MG63 (cell line): ENCODE results near the gene BNC2. TPM values are rescaled to one million over a fixed set of nuclear protein-coding genes. Genes with fewer than 3 reads are reported as not detected.

Experiments
- DNase-seq: peaks from one replicate; pipeline ENCODE4 v3.0.0-alpha.2; 2020
- H3K27me3 ChIP-seq: fragments of 250-450 bp; sonication (Bioruptor Pico); 2 replicates; pipeline ENCODE4 v1.5.1; 2020; ENCODE audit warnings: mild to moderate bottlenecking, moderate library complexity
- H3K36me3 ChIP-seq: fragments of 250-450 bp; sonication (Bioruptor Pico); 2 replicates; pipeline ENCODE4 v1.5.1; 2020; ENCODE audit warnings: mild to moderate bottlenecking, moderate library complexity
- H3K4me3 ChIP-seq: fragments of 250-450 bp; sonication (Bioruptor Pico); 2 replicates; pipeline ENCODE4 v1.5.1; 2020; ENCODE audit warnings: mild to moderate bottlenecking, moderate library complexity
- H3K9me3 ChIP-seq: fragments of 250-450 bp; sonication (Bioruptor Pico); 2 replicates; pipeline ENCODE4 v1.5.1; 2020; ENCODE audit warnings: mild to moderate bottlenecking, moderate library complexity
- total RNA-seq: library from RNA; depleted of rRNA; stranded (reverse); fragments of >200 nt; shearing (Covaris generic); gene quantifications from 2 replicates; pipeline ENCODE4 v1.2.3, GENCODE V29; 2014; ENCODE audit warnings: low replicate concordance

The BNC2 gene
- total RNA-seq, 1 experiment from 2014 or later = 38.8 TPM

GRCh38 chr9:16688814-16689213 lies 181.7 kb downstream of the BNC2 start:
- Histone ChIP-seq H3K27me3 (no peaks in the 10 kb centered on the region), H3K36me3 (no peaks in the 10 kb centered on the region; the same call in 1 of the 2 replicates), H3K4me3 (no peak overlapping the region), H3K9me3 (no peaks in the 10 kb centered on the region)
- no peak for DNase-seq

- no peaks in the 10 kb centered on the region for H3K9me3 ChIP-seq
- no peaks in the 10 kb centered on the region; the same call in 1 of the 2 replicates for H3K36me3 ChIP-seq
- no peak overlapping the region for H3K4me3 ChIP-seq
- no peaks in the 10 kb centered on the region for H3K27me3 ChIP-seq
- DNase-seq = no peak
Measured at GRCh38 chr9:16687678-16688369, 182.6 kb downstream of the BNC2 start.

- no peak for DNase-seq
- no peak overlapping the region for H3K4me3 ChIP-seq
- H3K9me3 ChIP-seq = no peaks in the 10 kb centered on the region
- no peaks in the 10 kb centered on the region for H3K27me3 ChIP-seq
- no peaks in the 10 kb centered on the region; the same call in 1 of the 2 replicates for H3K36me3 ChIP-seq
Measured at GRCh38 chr9:16683326-16683725, 187.1 kb downstream of the BNC2 start.

GRCh38 chr9:16682273-16682672 lies 188.2 kb downstream of the BNC2 start:
- Histone ChIP-seq H3K27me3 (no peaks in the 10 kb centered on the region), H3K4me3 (no peak overlapping the region), H3K9me3 (no peaks in the 10 kb centered on the region), H3K36me3 (no peaks in the 10 kb centered on the region; the same call in 1 of the 2 replicates)
- no peak for DNase-seq

GRCh38 chr9:16681652-16681987 lies 188.8 kb downstream of the BNC2 start:
- Histone ChIP-seq H3K9me3 (no peaks in the 10 kb centered on the region), H3K4me3 (no peak overlapping the region), H3K27me3 (no peaks in the 10 kb centered on the region), H3K36me3 (no peaks in the 10 kb centered on the region)
- peak; percentile 43 for DNase-seq

- DNase-seq = peak; percentile 8
- Histone ChIP-seq H3K27me3 (no peaks in the 10 kb centered on the region), H3K36me3 (no peaks in the 10 kb centered on the region), H3K9me3 (no peaks in the 10 kb centered on the region), H3K4me3 (no peak overlapping the region)
Measured at GRCh38 chr9:16680975-16681651, 189.4 kb downstream of the BNC2 start.

- Histone ChIP-seq H3K9me3 (no peaks in the 10 kb centered on the region), H3K27me3 (no peaks in the 10 kb centered on the region), H3K4me3 (no peak overlapping the region), H3K36me3 (no peaks in the 10 kb centered on the region)
- DNase-seq = no peak
Measured at GRCh38 chr9:16680541-16680940, 189.9 kb downstream of the BNC2 start.

- no peaks in the 10 kb centered on the region for H3K9me3 ChIP-seq
- no peak overlapping the region for H3K4me3 ChIP-seq
- no peaks in the 10 kb centered on the region for H3K27me3 ChIP-seq
- no peaks in the 10 kb centered on the region for H3K36me3 ChIP-seq
- peak; percentile 11 for DNase-seq
Measured at GRCh38 chr9:16679327-16679821, 191.1 kb downstream of the BNC2 start.

- H3K36me3 ChIP-seq = peaks cover 3% of the 10 kb centered on the region; the same call in 1 of the 2 replicates
- no peaks in the 10 kb centered on the region for H3K27me3 ChIP-seq
- H3K4me3 ChIP-seq = no peak overlapping the region
- H3K9me3 ChIP-seq = no peaks in the 10 kb centered on the region
- no peak for DNase-seq
Measured at GRCh38 chr9:16676519-16676918, 194.0 kb downstream of the BNC2 start.

GRCh38 chr9:16675131-16675530 lies 195.3 kb downstream of the BNC2 start:
- Histone ChIP-seq H3K36me3 (peaks cover 3% of the 10 kb centered on the region; the same call in 1 of the 2 replicates), H3K4me3 (no peak overlapping the region), H3K27me3 (no peaks in the 10 kb centered on the region), H3K9me3 (no peaks in the 10 kb centered on the region)
- DNase-seq = peak; percentile 14

GRCh38 chr9:16673171-16673570 lies 197.3 kb downstream of the BNC2 start:
- Histone ChIP-seq H3K27me3 (no peaks in the 10 kb centered on the region), H3K36me3 (peaks cover 3% of the 10 kb centered on the region; the same call in 1 of the 2 replicates), H3K4me3 (no peak overlapping the region), H3K9me3 (no peaks in the 10 kb centered on the region)
- DNase-seq = no peak

- DNase-seq = no peak
Measured at GRCh38 chr9:16672501-16672900, 198.0 kb downstream of the BNC2 start.

GRCh38 chr9:16671591-16672137 lies 198.8 kb downstream of the BNC2 start:
- Histone ChIP-seq H3K4me3 (no peak overlapping the region), H3K36me3 (peaks cover 3% of the 10 kb centered on the region; the same call in 1 of the 2 replicates), H3K27me3 (no peaks in the 10 kb centered on the region), H3K9me3 (no peaks in the 10 kb centered on the region)
- peak; percentile 80 for DNase-seq

More at GRCh38 chr9:16672501-16672900, 198.0 kb downstream of the BNC2 start:
- peaks cover 3% of the 10 kb centered on the region; the same call in 1 of the 2 replicates for H3K36me3 ChIP-seq
- H3K27me3 ChIP-seq = no peaks in the 10 kb centered on the region
- no peak overlapping the region for H3K4me3 ChIP-seq
- no peaks in the 10 kb centered on the region for H3K9me3 ChIP-seq

GRCh38 chr9:16670791-16671190 lies 199.7 kb downstream of the BNC2 start:
- DNase-seq = no peak
- H3K4me3 ChIP-seq = no peak overlapping the region
- no peaks in the 10 kb centered on the region for H3K9me3 ChIP-seq
- no peaks in the 10 kb centered on the region for H3K27me3 ChIP-seq
- peaks cover 3% of the 10 kb centered on the region; the same call in 1 of the 2 replicates for H3K36me3 ChIP-seq

GRCh38 chr9:16668734-16669295 lies 201.7 kb downstream of the BNC2 start:
- no peaks in the 10 kb centered on the region for H3K9me3 ChIP-seq
- H3K36me3 ChIP-seq = peaks cover 3% of the 10 kb centered on the region; the same call in 1 of the 2 replicates
- H3K27me3 ChIP-seq = no peaks in the 10 kb centered on the region
- no peak overlapping the region for H3K4me3 ChIP-seq
- DNase-seq = no peak

GRCh38 chr9:16664211-16664610 lies 206.3 kb downstream of the BNC2 start:
- no peaks in the 10 kb centered on the region for H3K9me3 ChIP-seq
- no peak overlapping the region for H3K4me3 ChIP-seq
- DNase-seq = no peak
- H3K27me3 ChIP-seq = no peaks in the 10 kb centered on the region
- no peaks in the 10 kb centered on the region; the same call in 1 of the 2 replicates for H3K36me3 ChIP-seq

GRCh38 chr9:16661816-16662215 lies 208.7 kb downstream of the BNC2 start:
- no peak for DNase-seq
- Histone ChIP-seq H3K9me3 (no peaks in the 10 kb centered on the region), H3K4me3 (no peak overlapping the region), H3K27me3 (no peaks in the 10 kb centered on the region), H3K36me3 (no peaks in the 10 kb centered on the region; the same call in 1 of the 2 replicates)
